ENCODE results near the gene APOC3.

DNA sequence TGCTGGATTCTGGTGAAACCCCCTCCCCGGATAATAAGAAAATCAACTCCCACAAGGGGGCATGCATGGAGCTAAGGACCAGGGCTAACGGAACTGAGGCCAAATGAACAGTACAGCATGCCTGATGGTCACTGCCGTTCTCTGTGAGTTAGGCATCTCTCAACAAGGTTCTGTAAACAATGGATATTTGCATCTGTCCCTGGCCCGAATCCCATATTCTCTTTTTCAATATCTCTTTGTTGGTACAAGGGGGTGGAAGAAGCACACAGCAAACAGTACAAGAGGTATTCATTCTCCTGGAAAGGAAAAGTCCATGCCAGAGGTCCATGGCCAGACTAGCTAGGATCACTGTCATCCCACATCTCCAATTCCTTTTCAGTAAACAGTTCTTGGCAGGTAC lies 39.9 kb downstream of the APOC3 start:
- TF ChIP-seq, protein P1, sequence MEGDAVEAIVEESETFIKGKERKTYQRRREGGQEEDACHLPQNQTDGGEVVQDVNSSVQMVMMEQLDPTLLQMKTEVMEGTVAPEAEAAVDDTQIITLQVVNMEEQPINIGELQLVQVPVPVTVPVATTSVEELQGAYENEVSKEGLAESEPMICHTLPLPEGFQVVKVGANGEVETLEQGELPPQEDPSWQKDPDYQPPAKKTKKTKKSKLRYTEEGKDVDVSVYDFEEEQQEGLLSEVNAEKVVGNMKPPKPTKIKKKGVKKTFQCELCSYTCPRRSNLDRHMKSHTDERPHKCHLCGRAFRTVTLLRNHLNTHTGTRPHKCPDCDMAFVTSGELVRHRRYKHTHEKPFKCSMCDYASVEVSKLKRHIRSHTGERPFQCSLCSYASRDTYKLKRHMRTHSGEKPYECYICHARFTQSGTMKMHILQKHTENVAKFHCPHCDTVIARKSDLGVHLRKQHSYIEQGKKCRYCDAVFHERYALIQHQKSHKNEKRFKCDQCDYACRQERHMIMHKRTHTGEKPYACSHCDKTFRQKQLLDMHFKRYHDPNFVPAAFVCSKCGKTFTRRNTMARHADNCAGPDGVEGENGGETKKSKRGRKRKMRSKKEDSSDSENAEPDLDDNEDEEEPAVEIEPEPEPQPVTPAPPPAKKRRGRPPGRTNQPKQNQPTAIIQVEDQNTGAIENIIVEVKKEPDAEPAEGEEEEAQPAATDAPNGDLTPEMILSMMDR (conservative IDR thresholded peaks at IDR 0.05): peak; percentile 34
- TF ChIP-seq ZFX (IDR thresholded peaks at IDR 0.05): no peak

Measured in C4-2B (cell line).